GM12878 (cell line): Measurements from ENCODE around the gene MAGI2. TPM values are rescaled to one million over a fixed set of nuclear protein-coding genes. Genes with fewer than 3 reads are reported as not detected.

Experiments used
- ATAC-seq: fragments of 200-7000 bp; cut with Tn5 transposase; 3 replicates; pipeline ENCODE4 v1.9.1; 2020; ENCODE audit warnings: mild to moderate bottlenecking, moderate library complexity
- BruUV-seq: library from RNA; stranded (reverse); fragments of 400-500 nt; replicated peaks from 2 replicates; lab custom pipeline; 2021; lab: Mats Ljungman, UMichigan
- CTCF ChIA-PET: fragments of 300-600 bp; sonication (Branson Sonifier 250); formaldehyde crosslinking; extraction: SDS; loops from one replicate; lab custom pipeline; 2021; ENCODE audit warnings: inconsistent platforms; lab: Yijun Ruan, JAX
- POLR2A ChIA-PET: fragments of 350-600 bp; formaldehyde crosslinking; extraction: SDS; loops from one replicate; lab custom pipeline; 2021; ENCODE audit warnings: inconsistent platforms; lab: Charles Lee
- RAD21 ChIA-PET: fragments of 300-600 bp; sonication (Branson Sonifier 250); formaldehyde crosslinking; loops from one replicate; lab custom pipeline; 2023; ENCODE audit warnings: antibody characterized with exemption; ENCODE audit not compliant: unreplicated experiment; lab: Charles Lee
- SMC1A ChIA-PET: fragments of 300-600 bp; sonication (Branson Sonifier 250); formaldehyde crosslinking; loops from one replicate; lab custom pipeline; 2023; ENCODE audit not compliant: unreplicated experiment, uncharacterized antibody; lab: Charles Lee
- DNase-seq: peaks from one replicate; pipeline ENCODE4 v3.0.0-alpha.2; 2011; ENCODE audit warnings: low read depth, low spot score
- FAIRE-seq: peaks from 3 replicates; lab custom pipeline; 2011; peaks lifted over from hg19 to GRCh38; lab: Jason Lieb, UNC
- H2AFZ ChIP-seq: 2 replicates; pipeline ENCODE4 v1.6.0; 2011; ENCODE audit warnings: low read depth, low read length, control low read depth; ENCODE audit not compliant: control insufficient read depth
- H3K27ac ChIP-seq: 2 replicates; pipeline ENCODE4 v1.5.1; 2011; ENCODE audit warnings: control low read depth; ENCODE audit not compliant: control insufficient read depth, insufficient read depth
- H3K27me3 ChIP-seq, 2 experiments: replicated peaks in 1 of 2; 2 replicates each; pipeline versions ENCODE4 v1.6.0 to v1.6.1; 2011; ENCODE audit warnings: low read length in 1 of 2; ENCODE audit not compliant: control insufficient read depth in 2 of 2, insufficient read depth in 2 of 2
- H3K36me3 ChIP-seq, 2 experiments: 2 replicates each; pipeline ENCODE4 v1.5.1; 2011; ENCODE audit warnings: low read length in 1 of 2; ENCODE audit not compliant: control insufficient read depth in 2 of 2, insufficient read depth in 2 of 2
- H3K4me1 ChIP-seq: 2 replicates; pipeline ENCODE4 v1.6.1; 2011; ENCODE audit warnings: mild to moderate bottlenecking, low read length, moderate library complexity, mixed read lengths; ENCODE audit not compliant: control insufficient read depth, insufficient read depth
- H3K4me2 ChIP-seq: 2 replicates; pipeline ENCODE4 v1.6.0; 2011; ENCODE audit warnings: control low read depth; ENCODE audit not compliant: control insufficient read depth, insufficient read depth
- H3K4me3 ChIP-seq: fragments of 200-600 bp; sonication (generic); 2 replicates; pipeline ENCODE4 v1.5.1; 2016
- H3K79me2 ChIP-seq: 2 replicates; pipeline ENCODE4 v1.6.0; 2011; ENCODE audit warnings: low read length; ENCODE audit not compliant: control insufficient read depth, insufficient read depth
- H3K9ac ChIP-seq: 2 replicates; pipeline ENCODE4 v1.8.0; 2011; ENCODE audit warnings: low read length, control low read depth, mixed read lengths; ENCODE audit not compliant: control insufficient read depth, insufficient read depth
- H3K9me3 ChIP-seq: replicated peaks from 3 replicates; pipeline ENCODE4 v1.5.1; 2011; ENCODE audit warnings: mild to moderate bottlenecking, low read length; ENCODE audit not compliant: control insufficient read depth, insufficient read depth
- H4K20me1 ChIP-seq: 2 replicates; pipeline ENCODE4 v1.6.0; 2011; ENCODE audit not compliant: control insufficient read depth, insufficient read depth
- ASH2L ChIP-seq: fragments of 300-600, 200-600 bp; sonication (generic); IDR thresholded peaks from 2 replicates; pipeline ENCODE4 v1.6.1; 2017; ENCODE audit warnings: low read depth, mild to moderate bottlenecking, borderline replicate concordance
- BHLHE40 ChIP-seq, 2 experiments: fragments of 450-650 bp in 1 of 2; IDR thresholded peaks; 2 replicates each; pipeline ENCODE4 v1.6.1; 2011 to 2017; ENCODE audit warnings: low read depth in 2 of 2, borderline replicate concordance in 1 of 2, improper control_type of control experiment in 1 of 2, low read length in 1 of 2, mild to moderate bottlenecking in 1 of 2
- CBX5 ChIP-seq: sonication (generic); IDR thresholded peaks from 2 replicates; pipeline ENCODE4 v1.6.1; 2016; ENCODE audit warnings: low read depth, moderate library complexity, mild to moderate bottlenecking, inconsistent platforms
- CREB1 ChIP-seq: IDR thresholded peaks from 2 replicates; pipeline ENCODE4 v1.6.1; 2012; ENCODE audit warnings: low read depth, mild to moderate bottlenecking, inconsistent platforms
- CREM ChIP-seq: IDR thresholded peaks from 2 replicates; pipeline ENCODE4 v1.6.1; 2014; ENCODE audit warnings: antibody characterized with exemption, low read depth
- DPF2 ChIP-seq: fragments of 450-650 bp; IDR thresholded peaks from 2 replicates; pipeline ENCODE4 v1.6.1; 2017; ENCODE audit warnings: mild to moderate bottlenecking
- GATAD2B ChIP-seq: fragments of 450-650 bp; conservative IDR thresholded peaks from 2 replicates; pipeline ENCODE4 v1.6.1; 2017; ENCODE audit warnings: low read depth, mild to moderate bottlenecking, moderate library complexity
- HDAC6 ChIP-seq: fragments of 200-600 bp; sonication (generic); IDR thresholded peaks from one replicate; pipeline ENCODE4 v1.8.0; 2017; ENCODE audit warnings: antibody characterized with exemption; ENCODE audit not compliant: unreplicated experiment
- JUND ChIP-seq: IDR thresholded peaks from 2 replicates; pipeline ENCODE4 v1.6.1; 2012; ENCODE audit warnings: low read depth, mild to moderate bottlenecking, low read length, improper control_type of control experiment, moderate library complexity
- MTA2 ChIP-seq: fragments of 450-650 bp; IDR thresholded peaks from 2 replicates; pipeline ENCODE4 v1.6.1; 2016; ENCODE audit warnings: low read depth, mild to moderate bottlenecking, moderate library complexity
- NBN ChIP-seq: fragments of 450-650 bp; IDR thresholded peaks from 2 replicates; pipeline ENCODE4 v1.6.1; 2016
- PAX5 ChIP-seq: IDR thresholded peaks from 2 replicates; pipeline ENCODE4 v1.6.1; 2011; ENCODE audit warnings: low read depth, low read length, borderline replicate concordance
- PML ChIP-seq: IDR thresholded peaks from 2 replicates; pipeline ENCODE4 v1.6.1; 2012; ENCODE audit warnings: low read length, inconsistent platforms
- RAD51 ChIP-seq: fragments of 450-650 bp; IDR thresholded peaks from 2 replicates; pipeline ENCODE4 v1.6.1; 2016; ENCODE audit warnings: moderate library complexity, mild to moderate bottlenecking, inconsistent platforms
- RELA ChIP-seq: fragments of 450-650 bp; IDR thresholded peaks from 2 replicates; pipeline ENCODE4 v1.8.0; 2014; ENCODE audit warnings: borderline replicate concordance; ENCODE audit not compliant: partially characterized antibody
- SREBF2 ChIP-seq: IDR thresholded peaks from 2 replicates; pipeline ENCODE4 v1.6.1; 2012; ENCODE audit warnings: mild to moderate bottlenecking, low read length
- TCF7 ChIP-seq: IDR thresholded peaks from 2 replicates; pipeline ENCODE4 v1.6.1; 2014; ENCODE audit warnings: antibody characterized with exemption, borderline replicate concordance
- ZNF217 ChIP-seq: fragments of 450-650 bp; IDR thresholded peaks from 2 replicates; pipeline ENCODE4 v1.6.1; 2017; ENCODE audit warnings: antibody characterized with exemption, mild to moderate bottlenecking
- WGBS: methylation state at CpG from one replicate; pipeline ENCODE4 v1.1.6; 2016; ENCODE audit warnings: low lambda C conversion rate; ENCODE audit not compliant: insufficient replicate concordance, insufficient coverage; ENCODE audit errors: missing lambda C conversion rate; 5-methylcytosine and 5-hydroxymethylcytosine counted together
- in situ Hi-C: fragments of 300-500 bp; cut with MboI; formaldehyde crosslinking; loops from 9 replicates; pipeline ENCODE4 v1.14.3; 2018; ENCODE audit warnings: mixed read lengths
- intact Hi-C: fragments of 100-400 bp; cut with micrococcal nuclease; formaldehyde crosslinking; loops from one replicate; pipeline ENCODE4 v1.14.2; 2022; ENCODE audit not compliant: unreplicated experiment
- polyA plus RNA-seq, 11 experiments: library from polyadenylated mRNA; depleted of rRNA in 4 of 11; unstranded in 6 of 11; stranded (reverse) in 5 of 11; fragments of >200 nt; fragmentation: Nextera tagmentation in 4 of 11; fragmentation: Illumina TruSeq in 1 of 11; extraction: Ambion mirVana in 4 of 11; extraction: Trizol in 1 of 11; gene quantifications; 1 replicate in 1 of 11; 2 replicates in 10 of 11; pipeline versions ENCODE4 v1.2.1 to v1.2.3, GENCODE V29; 2011 to 2016; ENCODE audit warnings: inconsistent platforms in 2 of 11, missing spikeins in 2 of 11, low read depth in 1 of 11
- total RNA-seq, 4 experiments: library from RNA; depleted of rRNA in 3 of 4; stranded (reverse); fragments of >200 nt in 3 of 4; fragmentation: Illumina TruSeq in 1 of 4; extraction: Trizol in 1 of 4; gene quantifications; 2 replicates each; pipeline versions ENCODE4 v1.2.1 to v1.2.3, GENCODE V29; 2013 to 2021

Gene MAGI2
- total and polyA plus RNA-seq, 10 of the 15 experiments (the other 5 are each of a cell fraction or from before 2014, with no cell fraction given) = 0.01 to 0.31 (median 0.05) TPM; not detected in 2

- 56% methylated on average over 5 of the region's 5 CpGs for WGBS
- ChIA-PET SMC1A (no interaction called here), POLR2A (no interaction called here), CTCF (no interaction called here), RAD21 (no interaction called here)
- no peak overlapping the region for H2AFZ ChIP-seq
- H3K79me2 ChIP-seq = no peaks in the 10 kb centered on the region
- TF ChIP-seq RAD51 (no peak), CREM (no peak), ZNF217 (no peak), DPF2 (no peak), GATAD2B (no peak), CBX5 (no peak), RELA (no peak), JUND (no peak), HDAC6 (no peak), MTA2 (no peak), PML (no peak), PAX5 (no peak), TCF7 (no peak), ASH2L (no peak), BHLHE40 (IDR thresholded peaks at IDR 0.05; ENCODE audit: borderline replicate concordance in 1 of 2, low read depth in 2 of 2, low read length in 1 of 2) (no peak), CREB1 (no peak), SREBF2 (no peak), NBN (no peak)
- H4K20me1 ChIP-seq = no peaks in the 10 kb centered on the region
- no peak for DNase-seq
- H3K9ac ChIP-seq = no peak overlapping the region
- BruUV-seq = no TSS peak
- no peaks in the 10 kb centered on the region for H3K9me3 ChIP-seq
- no peaks in the 10 kb centered on the region for H3K4me1 ChIP-seq
- no peak overlapping the region for H3K4me2 ChIP-seq
- ATAC-seq = no peak
- H3K4me3 ChIP-seq = no peak overlapping the region
- H3K36me3 ChIP-seq = no peaks in the 10 kb centered on the region
- no peak for FAIRE-seq
- intact Hi-C loops = no loop called here
- H3K27ac ChIP-seq = no peak overlapping the region
- H3K27me3 ChIP-seq = no peaks in the 10 kb centered on the region; a peak in 1 of 4 replicates
- in situ Hi-C loops = no loop called here
Observed at GRCh38 chr7:78489476-78490240, 963.8 kb downstream of the MAGI2 start.
